Measurements from ENCODE around the gene TENM4.

DNA sequence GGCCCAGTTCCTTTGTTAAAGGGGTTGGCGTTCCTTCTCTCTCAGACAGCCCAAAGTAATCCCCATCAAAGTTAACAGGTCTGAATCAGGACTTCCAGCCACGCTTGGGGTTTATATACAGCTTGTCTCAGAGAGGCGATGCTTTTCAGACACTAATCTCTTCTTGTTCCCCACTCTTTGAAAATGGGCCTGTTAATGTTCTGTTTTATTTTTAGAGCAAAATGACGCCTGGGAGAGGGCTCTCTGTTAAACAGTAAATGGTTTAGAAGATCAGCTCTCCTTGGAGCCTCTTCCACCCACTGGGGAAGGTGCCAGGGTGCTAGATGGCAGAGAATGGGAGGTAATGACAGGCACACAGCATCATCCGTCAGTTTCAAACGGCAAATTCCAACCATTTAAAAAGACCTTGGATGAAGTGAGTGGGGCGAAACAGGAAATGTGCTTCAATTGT, 630.2 kb downstream of the TENM4 start:
- TF ChIP-seq, protein P1, sequence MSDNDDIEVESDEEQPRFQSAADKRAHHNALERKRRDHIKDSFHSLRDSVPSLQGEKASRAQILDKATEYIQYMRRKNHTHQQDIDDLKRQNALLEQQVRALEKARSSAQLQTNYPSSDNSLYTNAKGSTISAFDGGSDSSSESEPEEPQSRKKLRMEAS (IDR thresholded peaks at IDR 0.05) = no peak
- no peak for TF ChIP-seq REST (IDR thresholded peaks at IDR 0.05; ENCODE audit: borderline replicate concordance in 1 of 2, low read depth in 1 of 2, low read length in 2 of 2)

Data from HepG2 (cell line).